Upper lobe of left lung (tissue), 4 donors: Measurements from ENCODE around the gene PTPRC.

Experiments used
- CTCF ChIP-seq, 6 experiments: fragments of 450-650 bp in 4 of 6; fragments of 200-600 bp in 2 of 6; sonication (generic) in 2 of 6; IDR thresholded peaks; one replicate each; pipeline ENCODE4 v1.5.1; 2016 to 2019; ENCODE audit warnings: antibody characterized with exemption in 6 of 6
- EP300 ChIP-seq, 4 donors: sonication (generic); formaldehyde crosslinking; IDR thresholded peaks; one replicate each; pipeline ENCODE4 v1.5.1; 2017; ENCODE audit warnings: antibody characterized with exemption in 4 of 4, control low read depth in 2 of 4
- POLR2AphosphoS5 ChIP-seq, 2 donors: sonication (generic); formaldehyde crosslinking; IDR thresholded peaks; one replicate each; pipeline ENCODE4 v1.5.1; 2017; ENCODE audit warnings: antibody characterized with exemption in 2 of 2

GRCh38 chr1:198653808-198654413, 15.1 kb downstream of the PTPRC start:
- no peak for TF ChIP-seq EP300 (IDR thresholded peaks at IDR 0.05)
- TF ChIP-seq POLR2AphosphoS5 (IDR thresholded peaks at IDR 0.05): no peak
- no peak for TF ChIP-seq CTCF (IDR thresholded peaks at IDR 0.05)
